HCT116 (cell line): ENCODE results near the gene THBD. TPM values are rescaled to one million over a fixed set of nuclear protein-coding genes. Genes with fewer than 3 reads are reported as not detected.

Source experiments
- ATAC-seq: fragments of 200-7000 bp; cut with Tn5 transposase; 2 replicates; pipeline ENCODE4 v1.9.1; 2020; ENCODE audit warnings: mild to moderate bottlenecking, moderate library complexity
- BruUV-seq: library from RNA; stranded (reverse); fragments of 400-500 nt; replicated peaks from 2 replicates; lab custom pipeline; 2021; lab: Mats Ljungman, UMichigan
- CTCF ChIA-PET: fragments of 300-600 bp; sonication (Branson Sonifier 250); formaldehyde crosslinking; loops from one replicate; lab custom pipeline; 2021; ENCODE audit warnings: antibody characterized with exemption; lab: Charles Lee
- POLR2A ChIA-PET: fragments of 300-600, 350-600 bp; sonication (Branson Sonifier 250); formaldehyde crosslinking; loops from one replicate; lab custom pipeline; 2021; ENCODE audit warnings: antibody characterized with exemption; lab: Charles Lee
- RAD21 ChIA-PET, 2 experiments: fragments of 300-600 bp; sonication (Branson Sonifier 250); formaldehyde crosslinking; loops; one replicate each; lab custom pipeline; 2023; ENCODE audit warnings: low total read pairs in 2 of 2; ENCODE audit not compliant: uncharacterized antibody in 2 of 2, unreplicated experiment in 2 of 2, low non-redundant PET in 1 of 2; lab: Charles Lee
- DNase-seq: peaks from one replicate; pipeline ENCODE4 v3.0.0-alpha.2; 2010; ENCODE audit warnings: low read depth, low spot score
- H2AFZ ChIP-seq: fragments of 200-600 bp; shearing (Covaris generic), sonication (generic); 2 replicates; pipeline ENCODE4 v1.6.1; 2017; ENCODE audit warnings: low read depth, mixed run types, mixed read lengths, antibody characterized with exemption, low read length; ENCODE audit not compliant: poor library complexity, severe bottlenecking
- H3K27ac ChIP-seq: 2 replicates; pipeline ENCODE4 v1.5.1; 2012; ENCODE audit warnings: low read depth, low read length
- H3K27me3 ChIP-seq: fragments of 200-600 bp; sonication (generic); 2 replicates; pipeline ENCODE4 v1.6.1; 2016; ENCODE audit warnings: mixed run types, low read length, mixed read lengths; ENCODE audit not compliant: insufficient read depth
- H3K36me3 ChIP-seq, 2 experiments: fragments of 200-500 bp in 1 of 2; fragments of 200-600 bp in 1 of 2; sonication (Bioruptor generic) in 1 of 2; sonication (generic) in 1 of 2; 2 replicates each; pipeline versions ENCODE4 v1.5.1 to v1.6.1; 2014 to 2016; ENCODE audit warnings: low read length in 2 of 2, inconsistent platforms in 1 of 2, mixed read lengths in 1 of 2, mixed run types in 1 of 2; ENCODE audit not compliant: insufficient read depth in 2 of 2, control insufficient read depth in 1 of 2
- H3K4me1 ChIP-seq, 2 experiments: fragments of 200-600 bp in 1 of 2; sonication (generic) in 1 of 2; 2 replicates each; pipeline versions ENCODE4 v1.5.1 to v1.6.1; 2012 to 2017; ENCODE audit warnings: low read length in 2 of 2, inconsistent platforms in 1 of 2, mild to moderate bottlenecking in 1 of 2, mixed read lengths in 1 of 2, mixed run types in 1 of 2, moderate library complexity in 1 of 2; ENCODE audit not compliant: insufficient read depth in 2 of 2, control insufficient read depth in 1 of 2
- H3K4me2 ChIP-seq: fragments of 200-600 bp; sonication (generic); 2 replicates; pipeline ENCODE4 v1.6.1; 2017; ENCODE audit warnings: mixed run types, low read length, mixed read lengths
- H3K4me3 ChIP-seq, 2 experiments: fragments of 200-600 bp in 1 of 2; sonication (generic) in 1 of 2; replicated peaks in 1 of 2; 2 replicates each; pipeline ENCODE4 v1.5.1; 2011 to 2016; ENCODE audit warnings: low read length in 2 of 2, control low read depth in 1 of 2, low read depth in 1 of 2, mild to moderate bottlenecking in 1 of 2, mixed read lengths in 1 of 2, mixed run types in 1 of 2
- H3K79me2 ChIP-seq: fragments of 200-600 bp; sonication (generic); 2 replicates; pipeline ENCODE4 v1.6.1; 2017; ENCODE audit warnings: mild to moderate bottlenecking, mixed run types, low read length, moderate library complexity, mixed read lengths; ENCODE audit not compliant: insufficient read depth
- H3K9ac ChIP-seq: fragments of 200-600 bp; sonication (generic); 2 replicates; pipeline ENCODE4 v1.6.1; 2016; ENCODE audit warnings: low read length, mixed read lengths
- H3K9me2 ChIP-seq: fragments of 200-600 bp; sonication (generic), shearing (Covaris generic); 2 replicates; pipeline ENCODE4 v1.6.1; 2017; ENCODE audit warnings: mixed run types, mild to moderate bottlenecking, moderate library complexity; ENCODE audit not compliant: insufficient read depth
- H3K9me3 ChIP-seq, 2 experiments: fragments of 200-500 bp in 1 of 2; fragments of 200-600 bp in 1 of 2; sonication (Bioruptor generic) in 1 of 2; sonication (generic) in 1 of 2; 2 replicates each; pipeline ENCODE4 v1.6.1; 2014 to 2017; ENCODE audit warnings: low read length in 2 of 2, mixed read lengths in 2 of 2, inconsistent platforms in 1 of 2, low read depth in 1 of 2, mild to moderate bottlenecking in 1 of 2, mixed run types in 1 of 2, moderate library complexity in 1 of 2; ENCODE audit not compliant: control insufficient read depth in 1 of 2, insufficient read depth in 1 of 2
- H4K20me1 ChIP-seq: fragments of 200-600 bp; sonication (generic), shearing (Covaris generic); 2 replicates; pipeline ENCODE4 v1.6.1; 2017; ENCODE audit warnings: mixed run types, mild to moderate bottlenecking, moderate library complexity; ENCODE audit not compliant: insufficient read depth
- ATF3 ChIP-seq: IDR thresholded peaks from 2 replicates; pipeline ENCODE4 v1.6.1; 2012
- EGR1 ChIP-seq: IDR thresholded peaks from 2 replicates; pipeline ENCODE4 v1.6.1; 2012; ENCODE audit warnings: low read depth
- JUND ChIP-seq: IDR thresholded peaks from 2 replicates; pipeline ENCODE4 v1.6.1; 2012
- SRF ChIP-seq: IDR thresholded peaks from 2 replicates; pipeline ENCODE4 v1.6.1; 2012; ENCODE audit warnings: low read depth
- TCF7L2 ChIP-seq: IDR thresholded peaks from 2 replicates; pipeline ENCODE4 v1.7.0; 2011; ENCODE audit warnings: borderline replicate concordance, inconsistent platforms; ENCODE audit not compliant: insufficient read depth, insufficient read length; ENCODE audit errors: extremely low read depth
- ZFX ChIP-seq: fragments of 450-650 bp; IDR thresholded peaks from 2 replicates; pipeline ENCODE4 v1.6.1; 2017
- intact Hi-C: fragments of 100-400 bp; cut with micrococcal nuclease; formaldehyde crosslinking; loops from 2 replicates; pipeline ENCODE4 v1.10.0; 2022
- total RNA-seq: library from RNA; stranded (reverse); gene quantifications from one replicate; pipeline ENCODE4 v1.2.1, GENCODE V29; 2021; ENCODE audit not compliant: unreplicated experiment
- TF ChIP-seq, protein P1 (sequence below): IDR thresholded peaks from 2 replicates; pipeline ENCODE4 v1.6.1; 2012; ENCODE audit warnings: low read depth

Gene THBD
- total RNA-seq, 1 experiment from 2014 or later, result 0.39 TPM

DNA sequence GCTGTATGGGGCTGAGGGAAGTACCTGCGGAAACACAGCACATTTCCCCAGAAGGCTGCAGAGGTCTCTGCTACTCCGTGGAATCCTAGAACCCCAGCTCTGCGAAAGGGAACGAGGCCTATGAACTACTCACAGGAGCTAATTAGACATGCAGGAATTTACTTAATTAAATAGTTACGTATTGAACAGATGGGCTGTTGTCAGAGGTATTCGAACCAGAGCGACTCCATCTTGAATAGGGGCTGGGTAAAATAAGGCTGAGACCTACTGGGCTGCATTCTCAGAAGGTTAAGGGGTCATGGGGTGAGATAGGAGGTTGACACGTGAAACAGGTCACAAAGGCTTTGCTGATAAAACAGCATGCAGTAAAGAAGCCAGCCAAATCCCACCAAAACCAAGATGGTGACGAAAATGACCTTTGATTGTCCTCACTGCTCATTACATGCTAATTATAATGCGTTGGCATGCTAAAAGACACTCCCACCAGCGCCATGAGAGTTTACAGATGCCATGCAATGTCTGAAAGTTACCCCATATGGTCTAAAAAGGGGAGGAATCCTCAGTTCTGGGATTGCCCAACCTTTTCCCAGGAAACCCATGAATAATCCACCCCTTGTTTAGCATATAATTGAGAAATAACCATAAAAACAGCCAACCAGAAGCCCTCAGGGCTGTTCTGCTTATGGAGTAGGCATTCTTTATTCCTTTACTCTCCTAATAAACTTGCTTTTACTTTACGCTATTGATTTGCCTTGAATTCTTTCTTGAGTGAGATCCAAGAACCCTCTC, 29.0 kb downstream of the THBD start:
- Histone ChIP-seq H3K4me3 (no peak overlapping the region), H3K27ac (no peak overlapping the region), H3K9ac (no peak overlapping the region), H3K4me2 (no peak overlapping the region), H3K4me1 (no peaks in the 10 kb centered on the region), H3K9me2 (no peaks in the 10 kb centered on the region), H3K9me3 (no peaks in the 10 kb centered on the region), H2AFZ (no peak overlapping the region), H3K79me2 (no peaks in the 10 kb centered on the region), H3K27me3 (0 out of 2 replicates have a peak, but pooled peaks cover 3% of the 10 kb centered on the region), H3K36me3 (no peaks in the 10 kb centered on the region), H4K20me1 (no peaks in the 10 kb centered on the region)
- ChIA-PET RAD21 (no interaction called here), CTCF (no interaction called here), POLR2A (no interaction called here)
- ATAC-seq (no peak), DNase-seq (no peak)
- no TSS peak for BruUV-seq
- TF ChIP-seq EGR1 (no peak), SRF (no peak), JUND (no peak), ZFX (no peak), TCF7L2 (no peak), ATF3 (no peak)
- TF ChIP-seq, protein P1, sequence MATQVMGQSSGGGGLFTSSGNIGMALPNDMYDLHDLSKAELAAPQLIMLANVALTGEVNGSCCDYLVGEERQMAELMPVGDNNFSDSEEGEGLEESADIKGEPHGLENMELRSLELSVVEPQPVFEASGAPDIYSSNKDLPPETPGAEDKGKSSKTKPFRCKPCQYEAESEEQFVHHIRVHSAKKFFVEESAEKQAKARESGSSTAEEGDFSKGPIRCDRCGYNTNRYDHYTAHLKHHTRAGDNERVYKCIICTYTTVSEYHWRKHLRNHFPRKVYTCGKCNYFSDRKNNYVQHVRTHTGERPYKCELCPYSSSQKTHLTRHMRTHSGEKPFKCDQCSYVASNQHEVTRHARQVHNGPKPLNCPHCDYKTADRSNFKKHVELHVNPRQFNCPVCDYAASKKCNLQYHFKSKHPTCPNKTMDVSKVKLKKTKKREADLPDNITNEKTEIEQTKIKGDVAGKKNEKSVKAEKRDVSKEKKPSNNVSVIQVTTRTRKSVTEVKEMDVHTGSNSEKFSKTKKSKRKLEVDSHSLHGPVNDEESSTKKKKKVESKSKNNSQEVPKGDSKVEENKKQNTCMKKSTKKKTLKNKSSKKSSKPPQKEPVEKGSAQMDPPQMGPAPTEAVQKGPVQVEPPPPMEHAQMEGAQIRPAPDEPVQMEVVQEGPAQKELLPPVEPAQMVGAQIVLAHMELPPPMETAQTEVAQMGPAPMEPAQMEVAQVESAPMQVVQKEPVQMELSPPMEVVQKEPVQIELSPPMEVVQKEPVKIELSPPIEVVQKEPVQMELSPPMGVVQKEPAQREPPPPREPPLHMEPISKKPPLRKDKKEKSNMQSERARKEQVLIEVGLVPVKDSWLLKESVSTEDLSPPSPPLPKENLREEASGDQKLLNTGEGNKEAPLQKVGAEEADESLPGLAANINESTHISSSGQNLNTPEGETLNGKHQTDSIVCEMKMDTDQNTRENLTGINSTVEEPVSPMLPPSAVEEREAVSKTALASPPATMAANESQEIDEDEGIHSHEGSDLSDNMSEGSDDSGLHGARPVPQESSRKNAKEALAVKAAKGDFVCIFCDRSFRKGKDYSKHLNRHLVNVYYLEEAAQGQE, result no peak
- intact Hi-C loops, result no loop called here
